HEK293 (cell line): ENCODE data around the gene ASCC3.

Source experiments
- CTCF ChIA-PET: fragments of 350-600 bp; formaldehyde crosslinking; extraction: SDS; loops from one replicate; lab custom pipeline; 2021; ENCODE audit warnings: antibody characterized with exemption; lab: Yijun Ruan, JAX
- POLR2A ChIA-PET: fragments of 300-600 bp; formaldehyde crosslinking; extraction: SDS; loops from one replicate; lab custom pipeline; 2020; ENCODE audit warnings: antibody characterized with exemption, inconsistent platforms; lab: Yijun Ruan, JAX
- H3K27ac ChIP-seq: fragments of 200-500 bp; sonication (Bioruptor generic); 2 replicates; pipeline ENCODE4 v1.5.1; 2014; ENCODE audit warnings: low read depth, low read length, control low read depth, inconsistent platforms; ENCODE audit errors: extremely low read depth
- H3K36me3 ChIP-seq, 2 experiments: fragments of 200-500 bp in 1 of 2; sonication (Bioruptor generic) in 1 of 2; 1 replicate in 1 of 2; 2 replicates in 1 of 2; pipeline ENCODE4 v1.5.1; 2014 to 2017; ENCODE audit warnings: inconsistent platforms in 2 of 2, low read length in 2 of 2; ENCODE audit not compliant: control insufficient read depth in 2 of 2, insufficient read depth in 1 of 2
- H3K4me1 ChIP-seq: fragments of 200-500 bp; sonication (Bioruptor generic); 2 replicates; pipeline ENCODE4 v1.5.1; 2014; ENCODE audit warnings: mild to moderate bottlenecking, low read length, inconsistent platforms; ENCODE audit not compliant: control insufficient read depth, insufficient read depth
- H3K4me3 ChIP-seq: 2 replicates; pipeline ENCODE4 v1.5.1; 2011; ENCODE audit warnings: low read depth, mild to moderate bottlenecking, control low read depth, low read length, moderate library complexity
- H3K9me3 ChIP-seq: fragments of 200-500 bp; sonication (Bioruptor generic); 2 replicates; pipeline ENCODE4 v1.5.1; 2014; ENCODE audit warnings: low read depth, low read length, inconsistent platforms; ENCODE audit not compliant: control insufficient read depth, insufficient read depth
- HOXC10 ChIP-seq: sonication (generic); formaldehyde crosslinking; IDR thresholded peaks from 2 replicates; pipeline ENCODE4 v1.8.1; 2023; ENCODE audit warnings: mild to moderate bottlenecking, missing genetic modification reagents
- SCRT1 ChIP-seq: fragments of 450-650 bp; formaldehyde crosslinking; IDR thresholded peaks from 2 replicates; pipeline ENCODE4 v1.5.1; 2016; ENCODE audit warnings: missing biosample characterization, missing genetic modification characterization, borderline replicate concordance
- SP3 ChIP-seq: fragments of 450-650 bp; formaldehyde crosslinking; IDR thresholded peaks from 2 replicates; pipeline ENCODE4 v1.5.1; 2016; ENCODE audit warnings: missing biosample characterization, missing genetic modification characterization
- ZBTB1 ChIP-seq: fragments of 450-650 bp; formaldehyde crosslinking; IDR thresholded peaks from 2 replicates; pipeline ENCODE4 v1.5.1; 2016; ENCODE audit warnings: missing biosample characterization, missing genetic modification characterization
- ZFHX2 ChIP-seq: fragments of 450-650 bp; formaldehyde crosslinking; conservative IDR thresholded peaks from 2 replicates; pipeline ENCODE4 v1.5.1; 2016; ENCODE audit warnings: missing biosample characterization, missing genetic modification characterization
- ZFP69B ChIP-seq: fragments of 450-650 bp; formaldehyde crosslinking; IDR thresholded peaks from 2 replicates; pipeline ENCODE4 v1.5.1; 2016; ENCODE audit warnings: missing biosample characterization, missing genetic modification characterization
- ZIC2 ChIP-seq: fragments of 450-650 bp; formaldehyde crosslinking; IDR thresholded peaks from 2 replicates; pipeline ENCODE4 v1.5.1; 2016; ENCODE audit warnings: missing biosample characterization, missing genetic modification characterization
- ZNF155 ChIP-seq: fragments of 450-650 bp; formaldehyde crosslinking; IDR thresholded peaks from 2 replicates; pipeline ENCODE4 v1.5.1; 2016; ENCODE audit warnings: missing biosample characterization, missing genetic modification characterization
- ZNF426 ChIP-seq: fragments of 450-650 bp; formaldehyde crosslinking; IDR thresholded peaks from 2 replicates; pipeline ENCODE4 v1.5.1; 2017; ENCODE audit warnings: missing biosample characterization, missing genetic modification characterization, mild to moderate bottlenecking, inconsistent platforms, moderate library complexity
- ZNF501 ChIP-seq: fragments of 450-650 bp; formaldehyde crosslinking; IDR thresholded peaks from 2 replicates; pipeline ENCODE4 v1.5.1; 2016; ENCODE audit warnings: missing biosample characterization, missing genetic modification characterization
- ZNF558 ChIP-seq: fragments of 450-650 bp; formaldehyde crosslinking; IDR thresholded peaks from 2 replicates; pipeline ENCODE4 v1.5.1; 2016; ENCODE audit warnings: missing biosample characterization, missing genetic modification characterization
- ZNF626 ChIP-seq: fragments of 450-650 bp; sonication (Bioruptor Pico); formaldehyde crosslinking; IDR thresholded peaks from 2 replicates; pipeline ENCODE4 v1.5.1; 2018; ENCODE audit warnings: missing biosample characterization, missing genetic modification characterization, inconsistent platforms
- ZNF629 ChIP-seq: fragments of 450-650 bp; formaldehyde crosslinking; IDR thresholded peaks from 2 replicates; pipeline ENCODE4 v1.5.1; 2017; ENCODE audit warnings: missing biosample characterization, missing genetic modification characterization
- ZNF707 ChIP-seq: fragments of 450-650 bp; formaldehyde crosslinking; IDR thresholded peaks from 2 replicates; pipeline ENCODE4 v1.5.1; 2016; ENCODE audit warnings: missing biosample characterization, missing genetic modification characterization
- ZNF776 ChIP-seq: fragments of 450-650 bp; formaldehyde crosslinking; IDR thresholded peaks from 2 replicates; pipeline ENCODE4 v1.5.0; 2017; ENCODE audit warnings: missing biosample characterization, missing genetic modification characterization, borderline replicate concordance
- ZNF777 ChIP-seq: fragments of 450-650 bp; formaldehyde crosslinking; IDR thresholded peaks from 2 replicates; pipeline ENCODE4 v1.5.1; 2017; ENCODE audit warnings: missing biosample characterization, missing genetic modification characterization, borderline replicate concordance
- ZNF792 ChIP-seq: fragments of 450-650 bp; formaldehyde crosslinking; IDR thresholded peaks from 2 replicates; pipeline ENCODE4 v1.5.1; 2016; ENCODE audit warnings: missing biosample characterization, missing genetic modification characterization
- ZXDB ChIP-seq: fragments of 450-650 bp; formaldehyde crosslinking; IDR thresholded peaks from 2 replicates; pipeline ENCODE4 v1.5.1; 2016; ENCODE audit warnings: missing biosample characterization, missing genetic modification characterization
- TF ChIP-seq, protein P1 (sequence below): fragments of 450-650 bp; formaldehyde crosslinking; IDR thresholded peaks from 2 replicates; pipeline ENCODE4 v1.5.1; 2016; ENCODE audit warnings: missing biosample characterization, missing genetic modification characterization
- TF ChIP-seq, protein P2 (sequence below): sonication (generic); formaldehyde crosslinking; IDR thresholded peaks from 2 replicates; pipeline ENCODE4 v1.8.1; 2022; ENCODE audit warnings: mild to moderate bottlenecking, moderate library complexity, missing genetic modification reagents
- TF ChIP-seq, protein P3 (sequence below): fragments of 450-650 bp; formaldehyde crosslinking; IDR thresholded peaks from 2 replicates; pipeline ENCODE4 v1.5.1; 2016; ENCODE audit warnings: missing biosample characterization, missing genetic modification characterization
- TF ChIP-seq, protein P4 (sequence below): fragments of 450-650 bp; formaldehyde crosslinking; IDR thresholded peaks from 2 replicates; pipeline ENCODE4 v1.5.1; 2016; ENCODE audit warnings: missing biosample characterization, missing genetic modification characterization
- TF ChIP-seq, protein P5 (sequence below): fragments of 450-650 bp; IDR thresholded peaks from 2 replicates; pipeline ENCODE4 v1.5.1; 2018; ENCODE audit warnings: missing biosample characterization, mild to moderate bottlenecking, missing genetic modification characterization
- TF ChIP-seq, protein P6 (sequence below): fragments of 450-650 bp; formaldehyde crosslinking; IDR thresholded peaks from 2 replicates; pipeline ENCODE4 v1.5.1; 2017; ENCODE audit warnings: missing biosample characterization, missing genetic modification characterization

The ASCC3 gene

DNA sequence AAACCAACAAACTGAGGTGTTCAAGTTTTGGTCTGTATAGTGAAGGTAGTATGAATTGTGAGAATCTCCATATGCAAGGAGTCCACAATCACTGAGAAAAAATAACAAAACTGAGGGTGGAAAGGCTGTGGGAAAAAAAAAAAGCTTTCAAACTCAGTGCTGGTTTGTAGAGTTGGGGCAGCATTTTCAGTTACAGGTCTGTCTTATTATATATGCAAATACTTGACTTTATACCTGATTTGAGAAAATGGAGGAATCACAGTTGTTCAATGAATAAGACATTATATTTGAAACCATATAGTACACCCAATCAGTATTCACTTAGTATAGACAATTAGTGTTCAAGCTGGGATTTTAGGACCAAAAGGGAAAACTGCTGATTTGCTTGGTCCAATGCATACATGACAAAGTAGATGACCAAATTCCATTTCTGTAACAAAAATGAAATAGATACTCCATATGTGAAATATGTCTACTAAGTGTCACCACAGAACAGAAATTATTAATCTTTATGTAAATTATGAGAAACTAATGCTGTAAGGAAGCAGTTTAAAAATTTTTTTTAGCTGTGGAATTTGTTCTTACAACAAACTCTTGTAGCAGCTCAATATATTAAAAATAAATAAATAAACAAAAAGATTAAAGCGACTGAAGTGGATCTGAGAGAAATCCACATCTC is 187.7 kb downstream of the ASCC3 start (continued):
- TF ChIP-seq ZNF707 (tag by site-specific recombination) = no peak
- TF ChIP-seq ZNF501 (tag by site-specific recombination) = no peak
- no peak for TF ChIP-seq ZNF558 (tag by site-specific recombination)
- TF ChIP-seq ZNF792 (tag by site-specific recombination) = no peak
- TF ChIP-seq, protein P1, sequence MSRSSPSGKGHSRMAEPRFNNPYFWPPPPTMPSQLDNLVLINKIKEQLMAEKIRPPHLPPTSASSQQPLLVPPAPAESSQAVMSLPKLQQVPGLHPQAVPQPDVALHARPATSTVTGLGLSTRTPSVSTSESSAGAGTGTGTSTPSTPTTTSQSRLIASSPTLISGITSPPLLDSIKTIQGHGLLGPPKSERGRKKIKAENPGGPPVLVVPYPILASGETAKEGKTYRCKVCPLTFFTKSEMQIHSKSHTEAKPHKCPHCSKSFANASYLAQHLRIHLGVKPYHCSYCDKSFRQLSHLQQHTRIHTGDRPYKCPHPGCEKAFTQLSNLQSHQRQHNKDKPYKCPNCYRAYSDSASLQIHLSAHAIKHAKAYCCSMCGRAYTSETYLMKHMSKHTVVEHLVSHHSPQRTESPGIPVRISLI (tag by site-specific recombination) = no peak
- TF ChIP-seq ZNF776 (tag by site-specific recombination) = no peak
- TF ChIP-seq, protein P2, sequence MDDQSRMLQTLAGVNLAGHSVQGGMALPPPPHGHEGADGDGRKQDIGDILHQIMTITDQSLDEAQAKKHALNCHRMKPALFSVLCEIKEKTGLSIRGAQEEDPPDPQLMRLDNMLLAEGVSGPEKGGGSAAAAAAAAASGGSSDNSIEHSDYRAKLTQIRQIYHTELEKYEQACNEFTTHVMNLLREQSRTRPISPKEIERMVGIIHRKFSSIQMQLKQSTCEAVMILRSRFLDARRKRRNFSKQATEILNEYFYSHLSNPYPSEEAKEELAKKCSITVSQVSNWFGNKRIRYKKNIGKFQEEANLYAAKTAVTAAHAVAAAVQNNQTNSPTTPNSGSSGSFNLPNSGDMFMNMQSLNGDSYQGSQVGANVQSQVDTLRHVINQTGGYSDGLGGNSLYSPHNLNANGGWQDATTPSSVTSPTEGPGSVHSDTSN (CRISPR knock-in tag) = no peak

DNA sequence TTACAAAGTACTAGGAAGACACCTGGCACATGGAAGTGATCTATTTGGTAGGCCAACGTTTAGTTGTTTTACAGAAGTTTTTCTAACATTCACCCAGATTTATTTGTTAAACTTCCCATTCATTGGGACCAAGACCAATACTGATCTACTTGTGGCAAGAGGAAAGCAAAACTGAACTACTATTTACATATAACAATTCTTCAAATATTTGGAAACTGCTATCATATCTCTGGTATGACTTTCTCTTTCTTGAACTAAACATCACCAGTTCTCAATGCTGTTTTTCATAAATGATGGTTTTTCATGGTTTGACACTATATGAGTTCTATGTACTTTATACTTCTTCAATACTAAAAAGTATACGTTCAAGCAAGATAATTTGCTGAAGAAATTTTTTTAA is 189.2 kb downstream of the ASCC3 start:
- Histone ChIP-seq H3K4me3 (no peak overlapping the region), H3K9me3 (no peaks in the 10 kb centered on the region), H3K4me1 (no peaks in the 10 kb centered on the region), H3K27ac (no peak overlapping the region), H3K36me3 (no peaks in the 10 kb centered on the region)
- TF ChIP-seq, protein P3, sequence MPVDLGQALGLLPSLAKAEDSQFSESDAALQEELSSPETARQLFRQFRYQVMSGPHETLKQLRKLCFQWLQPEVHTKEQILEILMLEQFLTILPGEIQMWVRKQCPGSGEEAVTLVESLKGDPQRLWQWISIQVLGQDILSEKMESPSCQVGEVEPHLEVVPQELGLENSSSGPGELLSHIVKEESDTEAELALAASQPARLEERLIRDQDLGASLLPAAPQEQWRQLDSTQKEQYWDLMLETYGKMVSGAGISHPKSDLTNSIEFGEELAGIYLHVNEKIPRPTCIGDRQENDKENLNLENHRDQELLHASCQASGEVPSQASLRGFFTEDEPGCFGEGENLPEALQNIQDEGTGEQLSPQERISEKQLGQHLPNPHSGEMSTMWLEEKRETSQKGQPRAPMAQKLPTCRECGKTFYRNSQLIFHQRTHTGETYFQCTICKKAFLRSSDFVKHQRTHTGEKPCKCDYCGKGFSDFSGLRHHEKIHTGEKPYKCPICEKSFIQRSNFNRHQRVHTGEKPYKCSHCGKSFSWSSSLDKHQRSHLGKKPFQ (tag by site-specific recombination) = no peak
- TF ChIP-seq ZIC2 (tag by site-specific recombination) (no peak), SP3 (tag by site-specific recombination) (no peak), ZFP69B (tag by site-specific recombination) (no peak), HOXC10 (no peak), SCRT1 (tag by site-specific recombination) (no peak), ZNF155 (tag by site-specific recombination) (no peak)
- POLR2A ChIA-PET = no interaction called here
- CTCF ChIA-PET = interaction anchor here (0.6 to 1.0 kb wide), 3 partner anchors 28 to 824 kb away, joined by 3 read pairs; no protein-coding TSS in a partner anchor

DNA sequence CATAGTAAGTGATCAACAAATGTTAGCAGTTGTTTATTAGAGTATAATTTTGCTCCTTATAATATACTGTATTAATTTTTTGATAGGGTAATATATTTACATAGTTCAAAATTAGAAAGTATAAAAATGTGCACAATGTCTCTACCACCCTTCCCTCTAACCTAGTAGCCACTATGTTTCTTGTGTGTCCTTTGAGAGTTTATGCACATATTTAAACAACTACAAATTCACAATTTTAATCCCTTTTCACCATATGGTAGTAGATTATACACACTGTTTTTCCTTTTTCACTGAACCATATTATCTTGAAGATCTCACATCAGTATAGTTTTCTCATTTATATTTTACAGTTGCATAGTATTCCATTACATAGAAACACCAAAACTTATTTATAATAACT is 194.9 kb downstream of the ASCC3 start:
- Histone ChIP-seq H3K27ac (no peak overlapping the region), H3K9me3 (no peaks in the 10 kb centered on the region), H3K4me1 (no peaks in the 10 kb centered on the region), H3K4me3 (no peak overlapping the region), H3K36me3 (no peaks in the 10 kb centered on the region)
- ChIA-PET CTCF (no interaction called here), POLR2A (no interaction called here)
- TF ChIP-seq ZNF629 (tag by site-specific recombination) (no peak), ZFHX2 (tag by site-specific recombination) (no peak), ZNF426 (tag by site-specific recombination) (no peak), ZBTB1 (tag by site-specific recombination) (no peak), ZXDB (tag by site-specific recombination) (no peak), ZNF626 (no peak), ZNF777 (tag by site-specific recombination) (no peak)
- TF ChIP-seq, protein P4, sequence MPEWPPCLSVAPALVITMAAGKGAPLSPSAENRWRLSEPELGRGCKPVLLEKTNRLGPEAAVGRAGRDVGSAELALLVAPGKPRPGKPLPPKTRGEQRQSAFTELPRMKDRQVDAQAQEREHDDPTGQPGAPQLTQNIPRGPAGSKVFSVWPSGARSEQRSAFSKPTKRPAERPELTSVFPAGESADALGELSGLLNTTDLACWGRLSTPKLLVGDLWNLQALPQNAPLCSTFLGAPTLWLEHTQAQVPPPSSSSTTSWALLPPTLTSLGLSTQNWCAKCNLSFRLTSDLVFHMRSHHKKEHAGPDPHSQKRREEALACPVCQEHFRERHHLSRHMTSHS (tag by site-specific recombination) = no peak
- TF ChIP-seq, protein P5, sequence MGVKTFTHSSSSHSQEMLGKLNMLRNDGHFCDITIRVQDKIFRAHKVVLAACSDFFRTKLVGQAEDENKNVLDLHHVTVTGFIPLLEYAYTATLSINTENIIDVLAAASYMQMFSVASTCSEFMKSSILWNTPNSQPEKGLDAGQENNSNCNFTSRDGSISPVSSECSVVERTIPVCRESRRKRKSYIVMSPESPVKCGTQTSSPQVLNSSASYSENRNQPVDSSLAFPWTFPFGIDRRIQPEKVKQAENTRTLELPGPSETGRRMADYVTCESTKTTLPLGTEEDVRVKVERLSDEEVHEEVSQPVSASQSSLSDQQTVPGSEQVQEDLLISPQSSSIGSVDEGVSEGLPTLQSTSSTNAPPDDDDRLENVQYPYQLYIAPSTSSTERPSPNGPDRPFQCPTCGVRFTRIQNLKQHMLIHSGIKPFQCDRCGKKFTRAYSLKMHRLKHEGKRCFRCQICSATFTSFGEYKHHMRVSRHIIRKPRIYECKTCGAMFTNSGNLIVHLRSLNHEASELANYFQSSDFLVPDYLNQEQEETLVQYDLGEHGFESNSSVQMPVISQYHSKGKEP (tag by site-specific recombination) = no peak
- TF ChIP-seq, protein P6, sequence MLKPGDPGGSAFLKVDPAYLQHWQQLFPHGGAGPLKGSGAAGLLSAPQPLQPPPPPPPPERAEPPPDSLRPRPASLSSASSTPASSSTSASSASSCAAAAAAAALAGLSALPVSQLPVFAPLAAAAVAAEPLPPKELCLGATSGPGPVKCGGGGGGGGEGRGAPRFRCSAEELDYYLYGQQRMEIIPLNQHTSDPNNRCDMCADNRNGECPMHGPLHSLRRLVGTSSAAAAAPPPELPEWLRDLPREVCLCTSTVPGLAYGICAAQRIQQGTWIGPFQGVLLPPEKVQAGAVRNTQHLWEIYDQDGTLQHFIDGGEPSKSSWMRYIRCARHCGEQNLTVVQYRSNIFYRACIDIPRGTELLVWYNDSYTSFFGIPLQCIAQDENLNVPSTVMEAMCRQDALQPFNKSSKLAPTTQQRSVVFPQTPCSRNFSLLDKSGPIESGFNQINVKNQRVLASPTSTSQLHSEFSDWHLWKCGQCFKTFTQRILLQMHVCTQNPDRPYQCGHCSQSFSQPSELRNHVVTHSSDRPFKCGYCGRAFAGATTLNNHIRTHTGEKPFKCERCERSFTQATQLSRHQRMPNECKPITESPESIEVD (tag by site-specific recombination) = no peak
